ENCODE measurements around the gene MVD.

MVD gene

DNA sequence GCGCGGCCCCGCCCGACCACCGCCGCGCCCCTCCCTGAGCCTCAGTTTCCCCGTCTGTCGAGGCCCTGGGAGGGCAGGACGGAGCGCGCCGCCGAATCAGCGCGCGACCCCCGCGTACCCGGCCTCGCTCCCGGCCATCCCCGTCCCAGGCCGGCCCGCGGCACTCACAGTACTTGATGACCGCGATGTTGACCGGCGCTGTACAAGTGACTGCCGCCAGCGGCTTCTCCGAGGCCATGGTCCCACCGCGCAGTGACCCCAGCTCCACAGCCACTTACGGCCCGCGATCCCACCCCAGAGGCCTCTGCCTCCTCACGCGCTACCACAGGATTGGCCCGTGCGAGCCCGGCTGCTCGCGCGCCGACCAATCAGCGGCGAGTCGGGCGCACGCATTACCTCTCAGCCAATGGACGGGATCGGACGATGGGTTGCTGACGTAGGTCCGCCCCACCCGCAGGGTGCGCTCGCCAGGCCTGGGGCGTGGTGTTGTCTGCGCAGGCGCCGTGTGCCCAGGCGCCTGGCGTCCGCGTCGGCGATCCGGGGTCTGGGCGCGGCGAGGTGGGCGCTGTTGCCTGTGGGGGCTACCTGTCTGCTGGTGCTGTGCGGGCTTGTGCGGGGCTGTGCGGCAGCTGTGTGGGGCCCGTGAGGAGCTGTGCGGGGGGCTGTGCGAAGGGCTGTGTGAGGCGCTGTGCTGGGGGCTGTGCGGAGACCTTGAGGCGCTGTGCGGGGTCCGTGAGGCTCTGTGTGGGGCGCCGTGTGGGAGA is at the start of gene MVD:
Gene MVD (minus strand): TSS at position 249 of the 764 bp plus-strand sequence. CDS start 11 bp downstream, at position 238.
- DNase-seq (ENCODE audit: low read depth) = peak; percentile 99

GRCh38 chr16:88712362-88712979 is 49.6 kb upstream of the MVD start:
- no peak for DNase-seq (ENCODE audit: low read depth)

- no peak for DNase-seq (ENCODE audit: low read depth)
Measured at GRCh38 chr16:88711750-88712340, 49.0 kb upstream of the MVD start.

- DNase-seq (ENCODE audit: low read depth) = no peak
Measured at GRCh38 chr16:88710556-88710955, 47.7 kb upstream of the MVD start.

DNA sequence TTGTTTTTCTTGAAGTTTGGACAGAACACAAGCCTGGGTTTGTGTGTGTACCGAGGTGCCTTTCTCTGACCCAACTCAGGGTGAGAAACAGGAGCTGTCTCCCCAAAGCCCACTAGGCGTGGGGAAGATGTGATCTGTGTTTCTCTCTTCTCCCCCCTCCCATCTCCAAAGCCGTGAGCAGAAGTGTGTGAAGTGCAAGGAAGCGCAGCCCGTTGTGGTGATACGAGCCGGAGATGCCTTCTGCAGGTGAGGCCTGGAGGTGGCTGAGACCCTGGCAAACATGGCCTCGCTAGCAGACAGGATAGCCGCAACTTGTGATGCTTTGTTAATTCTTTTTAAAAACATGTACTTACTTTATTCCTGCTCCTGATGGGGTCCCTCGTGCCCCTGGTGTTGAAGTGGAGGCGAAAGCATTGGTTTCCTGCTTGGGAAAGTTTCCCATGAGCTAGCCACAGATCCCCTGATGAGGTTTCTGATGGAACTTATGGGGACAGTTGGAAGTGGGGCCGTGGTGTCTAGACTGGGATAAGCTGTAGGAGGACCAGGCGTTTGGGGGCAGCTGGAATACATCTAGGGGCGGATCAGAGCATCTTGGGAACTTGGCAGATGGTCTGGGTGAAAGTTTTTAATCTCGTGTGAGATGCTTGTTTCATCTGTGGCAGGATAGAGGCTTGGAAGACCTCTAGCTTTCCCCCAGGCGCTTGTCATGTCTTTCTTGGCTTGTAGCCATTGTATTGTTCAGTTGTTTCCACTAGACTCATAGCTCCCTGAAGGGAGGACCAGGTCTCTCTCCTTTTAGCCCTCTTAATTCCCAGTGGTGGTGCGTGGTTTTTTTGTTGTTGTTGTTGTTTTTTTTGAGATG is 44.3 kb upstream of the MVD start:
- no peak for DNase-seq (ENCODE audit: low read depth)

- DNase-seq (ENCODE audit: low read depth) = peak; percentile 82
Measured at GRCh38 chr16:88706229-88706964, 43.5 kb upstream of the MVD start, which contains the start of the genes CTU2 and RNF166. CTU2 (plus strand) TSS chr16:88706503; CDS start chr16:88706531, 28 bp downstream. RNF166 (minus strand) TSS chr16:88706408; CDS start chr16:88706325, 83 bp downstream.

DNA sequence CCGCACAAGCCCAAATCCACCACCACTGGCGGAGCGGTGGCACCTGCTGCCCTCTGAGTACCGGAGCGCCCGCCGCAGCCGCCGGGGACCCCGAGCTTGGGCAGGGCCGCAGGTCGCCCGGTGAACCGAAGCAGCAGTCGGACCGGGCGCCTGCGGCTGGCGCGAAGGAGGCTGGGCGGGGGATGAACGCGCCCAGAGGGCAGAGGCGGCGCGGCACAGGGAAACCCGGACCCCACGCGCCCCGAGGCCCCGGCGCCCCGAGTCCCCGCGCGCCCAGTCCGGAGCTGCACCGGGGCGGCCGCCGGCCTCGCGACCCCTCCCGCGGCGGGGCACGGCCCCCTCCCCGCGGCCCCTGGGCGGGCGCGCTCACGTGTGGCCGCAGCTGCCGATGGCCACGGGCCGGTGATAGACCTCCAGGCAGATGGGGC is 42.9 kb upstream of the MVD start:
- no peak for DNase-seq (ENCODE audit: low read depth)

GRCh38 chr16:88705076-88705684 is 42.3 kb upstream of the MVD start:
- DNase-seq (ENCODE audit: low read depth) = no peak

- DNase-seq (ENCODE audit: low read depth) = no peak
Measured at GRCh38 chr16:88703486-88704309, 40.8 kb upstream of the MVD start.

GRCh38 chr16:88702371-88703210 is 39.7 kb upstream of the MVD start:
- no peak for DNase-seq (ENCODE audit: low read depth)

DNA sequence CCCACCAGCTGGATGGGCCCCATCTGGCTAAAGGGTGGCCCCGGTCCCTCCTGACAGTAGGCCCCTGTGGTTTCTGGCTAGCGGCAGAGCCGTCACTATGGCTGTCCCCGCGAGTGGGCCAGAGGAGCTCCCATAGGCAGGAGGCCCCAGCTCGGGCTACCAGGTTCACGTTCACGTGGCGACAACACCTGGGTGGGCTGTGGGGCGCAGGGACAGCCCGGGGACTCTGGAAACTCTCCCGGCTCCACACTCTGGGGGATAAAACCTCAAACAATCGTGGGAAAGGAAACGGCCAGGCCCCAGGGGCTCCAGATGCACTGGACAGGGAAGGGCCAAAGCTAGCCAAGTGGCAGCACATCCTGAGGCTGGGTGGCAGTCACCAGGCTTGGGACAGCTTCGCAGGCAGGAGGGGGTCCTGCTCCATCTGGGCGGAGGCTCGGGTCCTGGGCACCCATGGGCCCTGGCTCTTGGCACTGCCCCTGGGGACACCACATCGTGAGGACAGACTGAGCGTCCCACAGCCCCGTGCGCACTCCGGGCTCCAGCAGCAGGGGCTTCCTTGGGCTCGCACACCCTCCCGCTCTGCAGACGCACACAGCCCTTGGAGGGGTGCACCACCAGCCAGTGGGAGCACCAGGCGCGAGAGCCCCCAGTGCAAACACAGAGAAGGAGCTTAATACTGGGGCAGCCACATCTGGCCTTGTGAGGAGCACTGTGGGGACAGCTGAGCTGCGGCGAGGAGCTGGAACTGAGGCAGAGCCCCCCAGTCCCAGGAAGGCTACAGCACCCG is 38.9 kb upstream of the MVD start:
- no peak for DNase-seq (ENCODE audit: low read depth)

DNA sequence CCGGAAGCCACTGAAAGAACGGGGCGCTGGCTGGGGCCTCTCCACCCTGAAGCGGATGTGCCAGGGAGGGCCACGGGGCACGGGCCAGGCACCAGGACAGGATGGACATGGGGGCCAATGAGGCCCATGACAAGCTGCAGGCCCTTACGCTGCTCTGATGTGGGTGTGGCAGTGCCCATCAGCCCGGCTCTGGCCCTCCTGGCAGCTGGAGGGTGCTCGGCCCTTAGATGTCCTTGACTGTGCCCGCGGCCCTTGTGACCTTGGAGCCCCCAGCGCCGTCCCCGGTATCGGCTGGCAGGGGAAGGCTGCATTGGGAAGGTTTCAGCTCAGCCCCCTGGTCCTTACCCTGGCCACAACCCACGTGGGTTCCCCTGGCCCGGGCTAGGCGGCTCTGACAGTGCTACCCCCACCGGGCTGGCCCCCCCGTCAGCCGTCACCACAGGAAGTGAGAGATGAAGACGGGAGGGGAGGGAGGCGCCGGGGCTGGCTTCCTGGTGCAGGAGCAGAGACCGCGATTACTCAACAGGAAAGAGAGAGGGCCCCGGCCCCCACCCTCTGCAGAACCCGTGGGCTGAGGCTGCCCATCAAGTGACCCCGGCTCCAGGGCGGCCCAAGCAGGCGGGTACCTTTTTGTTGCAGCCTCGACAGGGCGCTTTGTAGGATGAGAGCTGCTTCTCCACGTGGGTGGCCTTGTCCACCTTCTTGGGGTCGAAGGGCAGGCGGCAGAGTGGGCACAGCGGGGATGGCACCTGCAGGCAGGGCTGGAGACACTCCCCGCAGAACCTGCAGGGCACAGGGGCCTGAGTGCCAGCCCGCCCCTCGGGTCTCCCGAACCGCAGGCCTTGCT is 38.0 kb upstream of the MVD start:
- peak; percentile 47 for DNase-seq (ENCODE audit: low read depth)

DNA sequence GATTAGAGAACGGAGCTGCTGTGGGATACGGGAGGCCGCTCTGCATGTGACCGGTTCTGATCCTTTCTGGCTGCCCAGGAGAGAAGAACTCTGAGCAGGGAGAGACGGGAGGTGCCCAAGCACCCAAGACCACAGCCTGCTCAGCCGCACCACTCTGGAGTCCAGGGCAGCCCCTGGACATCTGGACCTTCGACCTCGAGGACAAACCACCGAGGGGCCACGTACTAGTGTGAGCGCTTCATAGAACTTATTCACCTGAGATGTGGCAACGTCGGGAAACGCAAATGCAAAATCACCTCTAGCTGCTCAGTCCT is 37.4 kb upstream of the MVD start:
- no peak for DNase-seq (ENCODE audit: low read depth)

DNA sequence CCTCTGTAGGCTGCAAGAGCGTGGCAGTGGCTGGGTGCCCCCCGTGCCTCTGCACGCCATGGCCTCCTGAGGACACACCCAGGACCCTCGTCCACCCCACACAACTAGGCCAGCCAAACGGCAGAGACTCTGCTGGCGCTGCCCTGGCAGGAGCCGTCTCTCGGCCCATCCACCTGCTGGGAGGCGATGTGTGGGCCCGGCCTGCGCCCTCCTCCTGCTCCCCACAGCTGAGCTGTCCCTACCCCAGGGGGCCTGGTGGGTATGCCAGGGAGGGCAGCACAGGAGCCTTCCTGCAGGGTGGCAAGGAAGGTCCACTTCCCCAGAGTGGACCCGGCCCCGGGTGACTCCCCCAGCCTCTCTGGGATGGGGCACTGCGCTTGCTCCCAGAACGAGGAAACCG is 36.3 kb upstream of the MVD start:
- no peak for DNase-seq (ENCODE audit: low read depth)

GRCh38 chr16:88698646-88699045 is 35.8 kb upstream of the MVD start:
- DNase-seq (ENCODE audit: low read depth) = no peak

DNA sequence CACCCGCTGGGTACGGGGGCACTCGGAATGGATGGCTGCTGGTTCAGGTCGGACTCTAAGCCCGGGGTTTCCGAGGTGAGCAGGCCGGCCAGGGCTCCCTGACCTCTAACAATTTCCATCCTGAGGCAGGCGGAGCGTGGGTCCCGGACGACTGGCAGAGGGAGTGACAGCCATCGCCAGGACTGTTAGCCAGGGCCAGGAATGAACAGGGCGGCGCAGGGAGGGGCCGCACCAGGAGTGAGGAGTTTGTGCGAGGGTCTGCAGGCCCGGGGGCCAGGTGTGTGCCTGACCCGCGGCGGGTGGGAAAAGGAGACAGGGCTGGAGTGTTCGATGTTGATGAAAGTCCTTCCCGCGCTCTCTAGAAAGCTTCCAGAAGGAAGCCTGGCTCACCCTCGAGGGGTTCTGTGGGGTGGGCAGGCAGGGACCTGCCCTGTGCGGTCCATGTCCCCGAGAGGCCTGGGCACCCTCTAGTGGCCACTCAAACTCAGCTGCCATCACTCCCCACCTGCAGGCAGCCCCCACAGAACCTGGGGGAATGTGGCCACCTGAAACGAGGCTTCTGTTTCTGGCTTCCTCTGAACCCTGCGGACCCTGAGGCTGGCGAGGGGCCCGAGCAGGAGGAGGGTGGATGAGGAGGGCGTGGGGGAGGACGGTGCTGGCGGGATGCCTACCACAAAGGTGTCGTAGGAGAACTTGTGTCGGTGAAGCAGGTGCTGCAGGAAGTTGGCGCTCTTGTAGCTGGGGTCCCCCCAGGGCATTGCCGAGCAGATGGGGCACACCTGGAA is 35.1 kb upstream of the MVD start:
- no peak for DNase-seq (ENCODE audit: low read depth)
